SK-N-SH (cell line): ENCODE results near the gene UQCRC1. TPM values are rescaled to one million over a fixed set of nuclear protein-coding genes. Genes with fewer than 3 reads are reported as not detected.

Experiments used
- CTCF ChIA-PET: fragments of 300-600, 350-600 bp; formaldehyde crosslinking; extraction: SDS; loops from one replicate; lab custom pipeline; 2021; lab: Yijun Ruan, JAX
- POLR2A ChIA-PET: fragments of 350-600 bp; sonication (Branson Sonifier 250); formaldehyde crosslinking; extraction: SDS; loops from one replicate; lab custom pipeline; 2020; ENCODE audit warnings: antibody characterized with exemption, inconsistent platforms; lab: Yijun Ruan, JAX
- DNase-seq: peaks from one replicate; pipeline ENCODE4 v3.0.0; 2012
- H2AFZ ChIP-seq: fragments of 200-600 bp; sonication (generic); 2 replicates; pipeline ENCODE4 v1.8.1; 2016; ENCODE audit warnings: antibody characterized with exemption, mild to moderate bottlenecking, low read depth
- H3F3A ChIP-seq: fragments of 200-600 bp; sonication (generic); replicated peaks from 2 replicates; pipeline ENCODE3; 2016; ENCODE audit warnings: antibody characterized with exemption, mild to moderate bottlenecking; ENCODE audit not compliant: insufficient read depth
- H3K27ac ChIP-seq, 2 experiments: fragments of 200-500 bp in 1 of 2; fragments of 200-600 bp in 1 of 2; sonication (Bioruptor generic) in 1 of 2; sonication (generic), shearing (Covaris generic) in 1 of 2; 2 replicates each; pipeline versions ENCODE4 v1.5.1 to v1.6.1; 2014 to 2016; ENCODE audit warnings: low read depth in 2 of 2, inconsistent platforms in 1 of 2, low read length in 1 of 2, mild to moderate bottlenecking in 1 of 2, mixed read lengths in 1 of 2
- H3K27me3 ChIP-seq: fragments of 200-600 bp; sonication (generic), shearing (Covaris generic); 2 replicates; pipeline ENCODE4 v1.6.1; 2016; ENCODE audit warnings: mixed run types; ENCODE audit not compliant: insufficient read depth
- H3K36me3 ChIP-seq, 2 experiments: fragments of 200-500 bp in 1 of 2; fragments of 200-600 bp in 1 of 2; sonication (Bioruptor generic) in 1 of 2; sonication (generic) in 1 of 2; replicated peaks in 1 of 2; 2 replicates each; pipeline versions ENCODE3 to v1.5.1; 2014 to 2016; ENCODE audit warnings: low read length in 1 of 2, mild to moderate bottlenecking in 1 of 2; ENCODE audit not compliant: insufficient read depth in 2 of 2, control insufficient read depth in 1 of 2
- H3K4me1 ChIP-seq, 2 experiments: fragments of 200-500 bp in 1 of 2; fragments of 200-600 bp in 1 of 2; sonication (Bioruptor generic) in 1 of 2; sonication (generic), shearing (Covaris generic) in 1 of 2; 2 replicates each; pipeline versions ENCODE4 v1.5.1 to v1.6.1; 2014 to 2016; ENCODE audit warnings: low read depth in 1 of 2, low read length in 1 of 2, mixed run types in 1 of 2; ENCODE audit not compliant: insufficient read depth in 2 of 2, control insufficient read depth in 1 of 2
- H3K4me2 ChIP-seq: fragments of 200-600 bp; sonication (generic), shearing (Covaris generic); 2 replicates; pipeline ENCODE4 v1.6.1; 2017; ENCODE audit warnings: mixed run types
- H3K4me3 ChIP-seq, 2 experiments: fragments of 200-500 bp in 1 of 2; fragments of 200-600 bp in 1 of 2; sonication (Bioruptor generic) in 1 of 2; sonication (generic), shearing (Covaris generic) in 1 of 2; 2 replicates each; pipeline versions ENCODE4 v1.5.1 to v1.8.1; 2014 to 2016; ENCODE audit warnings: low read depth in 2 of 2, inconsistent platforms in 1 of 2, low read length in 1 of 2, mild to moderate bottlenecking in 1 of 2, mixed read lengths in 1 of 2, moderate library complexity in 1 of 2
- H3K79me2 ChIP-seq: fragments of 200-600 bp; sonication (generic); 2 replicates; pipeline ENCODE4 v1.8.1; 2017; ENCODE audit warnings: mild to moderate bottlenecking; ENCODE audit not compliant: insufficient read depth
- H3K9ac ChIP-seq: fragments of 200-600 bp; sonication (generic); 2 replicates; pipeline ENCODE4 v1.6.1; 2017; ENCODE audit warnings: mixed run types
- H3K9me2 ChIP-seq: fragments of 200-600 bp; sonication (generic); 2 replicates; pipeline ENCODE4 v1.6.1; 2017; ENCODE audit warnings: mixed run types
- H3K9me3 ChIP-seq: fragments of 200-600 bp; sonication (generic); 2 replicates; pipeline ENCODE4 v1.6.1; 2017; ENCODE audit warnings: mixed run types, mild to moderate bottlenecking, moderate library complexity
- H4K20me1 ChIP-seq: fragments of 200-600 bp; sonication (generic); 2 replicates; pipeline ENCODE4 v1.6.1; 2017; ENCODE audit warnings: mild to moderate bottlenecking, mixed run types; ENCODE audit not compliant: insufficient read depth
- CHD2 ChIP-seq: fragments of 150-350 bp; IDR thresholded peaks from 2 replicates; pipeline ENCODE4 v1.6.1; 2018; ENCODE audit warnings: low read length; ENCODE audit not compliant: partially characterized antibody
- ELF1 ChIP-seq: IDR thresholded peaks from 2 replicates; pipeline ENCODE4 v1.4.0; 2012
- EP300 ChIP-seq, 2 experiments: IDR thresholded peaks; 2 replicates each; pipeline versions ENCODE4 v1.4.0 to v1.6.1; 2012; ENCODE audit warnings: borderline replicate concordance in 1 of 2, low read depth in 1 of 2, low read length in 1 of 2
- FOSL2 ChIP-seq: IDR thresholded peaks from 2 replicates; pipeline ENCODE4 v1.4.0; 2012; ENCODE audit warnings: low read depth, mild to moderate bottlenecking, moderate library complexity, borderline replicate concordance
- FOXJ3 ChIP-seq: sonication (generic); formaldehyde crosslinking; IDR thresholded peaks from 2 replicates; pipeline ENCODE4 v1.5.1; 2020; ENCODE audit warnings: mild to moderate bottlenecking, missing genetic modification reagents
- FOXM1 ChIP-seq: IDR thresholded peaks from 2 replicates; pipeline ENCODE4 v1.4.0; 2012; ENCODE audit warnings: low read depth, mild to moderate bottlenecking
- GABPA ChIP-seq: IDR thresholded peaks from 2 replicates; pipeline ENCODE4 v1.4.0; 2012; ENCODE audit warnings: low read depth, mild to moderate bottlenecking
- MEF2A ChIP-seq: IDR thresholded peaks from 2 replicates; pipeline ENCODE4 v1.4.0; 2012; ENCODE audit warnings: low read depth, borderline replicate concordance
- MXI1 ChIP-seq: IDR thresholded peaks from 2 replicates; pipeline ENCODE4 v1.6.1; 2012; ENCODE audit warnings: mild to moderate bottlenecking, low read depth, low read length, improper control_type of control experiment
- NFIC ChIP-seq: IDR thresholded peaks from 2 replicates; pipeline ENCODE4 v1.4.0; 2012; ENCODE audit warnings: borderline replicate concordance
- POLR2AphosphoS5 ChIP-seq: IDR thresholded peaks from 2 replicates; pipeline ENCODE4 v1.6.1; 2012; ENCODE audit warnings: low read depth, low read length
- RAD21 ChIP-seq: IDR thresholded peaks from 2 replicates; pipeline ENCODE4 v1.6.1; 2012; ENCODE audit warnings: mild to moderate bottlenecking, low read length
- RCOR1 ChIP-seq: fragments of 150-350 bp; IDR thresholded peaks from 2 replicates; pipeline ENCODE4 v1.6.1; 2017; ENCODE audit warnings: antibody characterized with exemption, low read length
- REST ChIP-seq: IDR thresholded peaks from 2 replicates; pipeline ENCODE4 v1.6.1; 2012; ENCODE audit warnings: mild to moderate bottlenecking, low read depth, low read length, moderate library complexity
- RFX5 ChIP-seq: IDR thresholded peaks from 2 replicates; pipeline ENCODE4 v1.6.1; 2012; ENCODE audit warnings: mild to moderate bottlenecking, improper control_type of control experiment, low read length
- RXRA ChIP-seq: IDR thresholded peaks from 2 replicates; pipeline ENCODE4 v1.4.0; 2012; ENCODE audit warnings: low read depth, mild to moderate bottlenecking, borderline replicate concordance
- SMC3 ChIP-seq: IDR thresholded peaks from 2 replicates; pipeline ENCODE4 v1.6.1; 2012; ENCODE audit warnings: low read depth, low read length, improper control_type of control experiment
- TAF1 ChIP-seq: IDR thresholded peaks from 2 replicates; pipeline ENCODE4 v1.6.1; 2012; ENCODE audit warnings: low read depth, mild to moderate bottlenecking, low read length, moderate library complexity, borderline replicate concordance
- USF2 ChIP-seq: fragments of 150-350 bp; IDR thresholded peaks from 2 replicates; pipeline ENCODE4 v1.6.1; 2017; ENCODE audit warnings: antibody characterized with exemption, low read length, low read depth, borderline replicate concordance
- YY1 ChIP-seq: IDR thresholded peaks from 2 replicates; pipeline ENCODE4 v1.4.0; 2012; ENCODE audit warnings: low read depth, mild to moderate bottlenecking
- ZBTB33 ChIP-seq: IDR thresholded peaks from 2 replicates; pipeline ENCODE4 v1.4.0; 2012; ENCODE audit warnings: low read depth, borderline replicate concordance
- WGBS: methylation state at CpG from one replicate; pipeline ENCODE4 v1.1.6; 2017; ENCODE audit warnings: low lambda C conversion rate; 5-methylcytosine and 5-hydroxymethylcytosine counted together
- polyA plus RNA-seq, 3 experiments: library from polyadenylated mRNA; depleted of rRNA; stranded (reverse); fragments of >200 nt; gene quantifications; 2 replicates each; pipeline ENCODE4 v1.2.3, GENCODE V29; 2012

UQCRC1 gene
- polyA plus RNA-seq, 1 of the 3 experiments (the other 2 are of a cell fraction), result 284 TPM

- Histone ChIP-seq H2AFZ (no peak overlapping the region), H3K4me3 (no peak overlapping the region), H3K9ac (no peak overlapping the region), H3K4me2 (no peak overlapping the region), H3K4me1 (peaks cover 17 to 21% of the 10 kb centered on the region in 2 experiments; a peak in 3 of 4 replicates), H3K27ac (no peak overlapping the region), H3F3A (peaks cover 3% of the 10 kb centered on the region), H3K9me3 (no peaks in the 10 kb centered on the region), H3K27me3 (no peaks in the 10 kb centered on the region), H3K9me2 (no peaks in the 10 kb centered on the region), H3K36me3 (no peaks in the 10 kb centered on the region), H3K79me2 (no peaks in the 10 kb centered on the region), H4K20me1 (no peaks in the 10 kb centered on the region)
- CTCF ChIA-PET, result no interaction called here
- no peak for DNase-seq
- 89% methylated on average over 7 of the region's 10 CpGs for WGBS
- TF ChIP-seq GABPA (no peak), EP300 (IDR thresholded peaks at IDR 0.05; ENCODE audit: borderline replicate concordance in 1 of 2, low read depth in 1 of 2, low read length in 1 of 2) (no peak), SMC3 (no peak), FOSL2 (no peak), POLR2AphosphoS5 (no peak), TAF1 (no peak), REST (no peak)
- POLR2A ChIA-PET, result no interaction called here
These were observed 40.0 kb downstream of the UQCRC1 start for GRCh38 chr3:48569400-48569799.

GRCh38 chr3:48568476-48568875 is 41.0 kb downstream of the UQCRC1 start:
- POLR2A ChIA-PET, result no interaction called here
- Histone ChIP-seq H3K79me2 (no peaks in the 10 kb centered on the region), H3K4me3 (no peak overlapping the region), H3K27me3 (no peaks in the 10 kb centered on the region), H3K27ac (no peak overlapping the region), H2AFZ (no peak overlapping the region), H3K4me2 (no peak overlapping the region), H3K36me3 (no peaks in the 10 kb centered on the region), H3K4me1 (peaks cover 26 to 31% of the 10 kb centered on the region in 2 experiments; a peak in 3 of 4 replicates), H3F3A (peaks cover 6% of the 10 kb centered on the region), H3K9ac (no peak overlapping the region), H4K20me1 (no peaks in the 10 kb centered on the region), H3K9me2 (no peaks in the 10 kb centered on the region), H3K9me3 (no peaks in the 10 kb centered on the region)
- DNase-seq, result no peak
- WGBS, result 100% methylated on average over 2 of the region's 7 CpGs
- CTCF ChIA-PET, result no interaction called here
- TF ChIP-seq CHD2 (no peak), FOXJ3 (no peak), RAD21 (no peak), MXI1 (no peak), FOSL2 (no peak), RCOR1 (no peak), RFX5 (no peak), POLR2AphosphoS5 (no peak), NFIC (no peak), RXRA (no peak), SMC3 (no peak), ZBTB33 (no peak), USF2 (no peak), ELF1 (no peak), FOXM1 (no peak), YY1 (no peak), GABPA (no peak), MEF2A (no peak)
